Fibroblast of lung (primary cell): ENCODE data around the gene RGS19.

Experiments used
- EZH2 ChIP-seq: IDR thresholded peaks from 2 replicates; pipeline ENCODE4 v1.5.1; 2012; ENCODE audit warnings: low read length, control low read depth, mild to moderate bottlenecking; ENCODE audit errors: missing control alignments
- TF ChIP-seq, protein P1 (sequence below), 2 donors: IDR thresholded peaks in 1 of 2; conservative IDR thresholded peaks in 1 of 2; 1 replicate in 1 of 2; 2 replicates in 1 of 2; pipeline ENCODE4 v1.5.1; 2011 to 2012; ENCODE audit warnings: low read length in 2 of 2, control low read depth in 1 of 2, inconsistent platforms in 1 of 2, low read depth in 1 of 2, mild to moderate bottlenecking in 1 of 2

DNA sequence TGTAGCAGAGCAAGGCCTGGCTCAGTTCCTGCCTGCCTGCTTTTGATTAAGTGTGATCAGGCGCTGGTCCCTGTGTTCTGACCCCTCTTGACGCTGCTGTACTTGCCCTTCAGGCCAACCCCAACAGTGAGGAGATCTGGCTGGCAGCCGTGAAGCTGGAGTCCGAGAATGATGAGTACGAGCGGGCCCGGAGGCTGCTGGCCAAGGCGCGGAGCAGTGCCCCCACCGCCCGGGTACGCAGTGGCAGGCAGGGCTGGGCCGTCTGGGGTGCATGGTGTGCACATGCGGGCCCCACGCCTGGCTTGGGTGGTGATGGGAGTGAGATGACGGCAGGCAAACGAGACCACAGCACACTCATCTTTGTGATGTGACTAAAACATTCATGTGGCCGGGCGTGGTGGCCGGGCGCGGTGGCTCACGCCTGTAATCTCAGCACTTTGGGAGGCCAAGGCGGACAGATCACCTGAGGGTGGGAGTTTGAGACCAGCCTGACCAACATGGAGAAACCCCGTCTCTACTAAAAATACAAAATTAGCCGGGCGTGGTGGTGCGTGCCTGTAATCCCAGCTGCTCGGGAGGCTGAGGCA lies 53.4 kb downstream of the RGS19 start:
- TF ChIP-seq, protein P1, sequence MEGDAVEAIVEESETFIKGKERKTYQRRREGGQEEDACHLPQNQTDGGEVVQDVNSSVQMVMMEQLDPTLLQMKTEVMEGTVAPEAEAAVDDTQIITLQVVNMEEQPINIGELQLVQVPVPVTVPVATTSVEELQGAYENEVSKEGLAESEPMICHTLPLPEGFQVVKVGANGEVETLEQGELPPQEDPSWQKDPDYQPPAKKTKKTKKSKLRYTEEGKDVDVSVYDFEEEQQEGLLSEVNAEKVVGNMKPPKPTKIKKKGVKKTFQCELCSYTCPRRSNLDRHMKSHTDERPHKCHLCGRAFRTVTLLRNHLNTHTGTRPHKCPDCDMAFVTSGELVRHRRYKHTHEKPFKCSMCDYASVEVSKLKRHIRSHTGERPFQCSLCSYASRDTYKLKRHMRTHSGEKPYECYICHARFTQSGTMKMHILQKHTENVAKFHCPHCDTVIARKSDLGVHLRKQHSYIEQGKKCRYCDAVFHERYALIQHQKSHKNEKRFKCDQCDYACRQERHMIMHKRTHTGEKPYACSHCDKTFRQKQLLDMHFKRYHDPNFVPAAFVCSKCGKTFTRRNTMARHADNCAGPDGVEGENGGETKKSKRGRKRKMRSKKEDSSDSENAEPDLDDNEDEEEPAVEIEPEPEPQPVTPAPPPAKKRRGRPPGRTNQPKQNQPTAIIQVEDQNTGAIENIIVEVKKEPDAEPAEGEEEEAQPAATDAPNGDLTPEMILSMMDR (conservative IDR thresholded peaks at IDR 0.05 in 1 of 2, IDR thresholded peaks at IDR 0.05 in 1 of 2; ENCODE audit: low read depth in 1 of 2, low read length in 2 of 2): no peak
- TF ChIP-seq EZH2: no peak
